Hepatocyte (in vitro differentiated cells): ENCODE measurements around the gene ABCA9. TPM values are rescaled to one million over a fixed set of nuclear protein-coding genes. Genes with fewer than 3 reads are reported as not detected.
"Not testable (repeated sequence)": the region's sequence is repeated elsewhere in the genome, so short reads cannot be mapped to it uniquely, and the experiment has no call there.

Experiments
- DNase-seq: peaks from one replicate; pipeline ENCODE4 v3.0.0-alpha.2; 2016; ENCODE audit warnings: low spot score
- H2AFZ ChIP-seq: fragments of 200-600 bp; sonication (generic); 2 replicates; pipeline ENCODE4 v1.6.0; 2016; ENCODE audit warnings: antibody characterized with exemption, mild to moderate bottlenecking
- H3K27ac ChIP-seq: fragments of 200-600 bp; sonication (generic); 2 replicates; pipeline ENCODE4 v1.5.1; 2016; ENCODE audit warnings: mild to moderate bottlenecking
- H3K27me3 ChIP-seq: fragments of 200-600 bp; sonication (generic); 2 replicates; pipeline ENCODE4 v1.6.1; 2016
- H3K36me3 ChIP-seq: fragments of 200-600 bp; sonication (generic); replicated peaks from 2 replicates; pipeline ENCODE4 v1.5.1; 2016; ENCODE audit warnings: low read depth; ENCODE audit not compliant: insufficient read depth
- H3K4me1 ChIP-seq: fragments of 200-600 bp; sonication (generic); 2 replicates; pipeline ENCODE4 v1.5.1; 2016; ENCODE audit warnings: mild to moderate bottlenecking, moderate library complexity; ENCODE audit not compliant: insufficient read depth
- H3K4me2 ChIP-seq: fragments of 200-600 bp; sonication (generic); 2 replicates; pipeline ENCODE4 v1.6.0; 2016
- H3K4me3 ChIP-seq: fragments of 200-600 bp; sonication (generic); 2 replicates; pipeline ENCODE4 v1.5.1; 2016; ENCODE audit warnings: mild to moderate bottlenecking
- H3K79me2 ChIP-seq: fragments of 200-600 bp; sonication (generic); 2 replicates; pipeline ENCODE4 v1.6.0; 2017; ENCODE audit warnings: mild to moderate bottlenecking
- H3K9me2 ChIP-seq: fragments of 200-600 bp; sonication (generic); replicated peaks from 2 replicates; pipeline ENCODE4 v1.6.0; 2017; ENCODE audit warnings: mild to moderate bottlenecking; ENCODE audit not compliant: insufficient read depth
- H3K9me3 ChIP-seq: fragments of 200-600 bp; sonication (generic); 2 replicates; pipeline ENCODE4 v1.5.1; 2016; ENCODE audit warnings: low read depth, mild to moderate bottlenecking
- H4K20me1 ChIP-seq: fragments of 200-600 bp; sonication (generic); 2 replicates; pipeline ENCODE4 v1.6.0; 2016; ENCODE audit warnings: mild to moderate bottlenecking; ENCODE audit not compliant: insufficient read depth, poor library complexity, severe bottlenecking
- CTCF ChIP-seq: fragments of 200-600 bp; sonication (generic); IDR thresholded peaks from 2 replicates; pipeline ENCODE4 v1.5.1; 2016; ENCODE audit warnings: antibody characterized with exemption, mild to moderate bottlenecking; ENCODE audit not compliant: poor library complexity
- EZH2 ChIP-seq: fragments of 200-600 bp; sonication (generic); IDR thresholded peaks from 2 replicates; pipeline ENCODE4 v1.6.1; 2016; ENCODE audit warnings: antibody characterized with exemption, mild to moderate bottlenecking, borderline replicate concordance
- EZH2phosphoT487 ChIP-seq: fragments of 200-600 bp; sonication (generic); IDR thresholded peaks from one replicate; pipeline ENCODE4 v1.6.1; 2018; ENCODE audit warnings: antibody characterized with exemption, mild to moderate bottlenecking, low read depth, moderate library complexity; ENCODE audit not compliant: unreplicated experiment, severe bottlenecking
- WGBS: methylation state at CpG from one replicate; pipeline ENCODE4 v1.1.6; 2016; ENCODE audit warnings: low lambda C conversion rate; ENCODE audit errors: missing lambda C conversion rate; 5-methylcytosine and 5-hydroxymethylcytosine counted together
- polyA plus RNA-seq: library from polyadenylated mRNA; unstranded; fragments of >200 nt; fragmentation: Nextera tagmentation; extraction: Ambion mirVana; gene quantifications from 2 replicates; pipeline ENCODE4 v1.2.1, GENCODE V29; 2016
- total RNA-seq: library from RNA; depleted of rRNA; stranded (reverse); fragments of >200 nt; gene quantifications from 2 replicates; pipeline ENCODE4 v1.2.3, GENCODE V29; 2014

ABCA9 gene
- total and polyA plus RNA-seq, 2 experiments from 2014 or later, result 0.34 to 0.60 TPM

- no peaks in the 10 kb centered on the region for H3K79me2 ChIP-seq
- H3K27me3 ChIP-seq, result no peaks in the 10 kb centered on the region
- H3K4me3 ChIP-seq, result no peak overlapping the region
- H3K9me2 ChIP-seq, result no peaks in the 10 kb centered on the region
- TF ChIP-seq EZH2, result no peak
- no peak for TF ChIP-seq CTCF
- TF ChIP-seq EZH2phosphoT487, result no peak
- DNase-seq, result no peak
- H2AFZ ChIP-seq, result no peak overlapping the region
- no peaks in the 10 kb centered on the region for H3K9me3 ChIP-seq
- no peaks in the 10 kb centered on the region for H4K20me1 ChIP-seq
- H3K4me2 ChIP-seq, result no peak overlapping the region
- WGBS, result 90% methylated on average over 5 of the region's 5 CpGs
- no peaks in the 10 kb centered on the region for H3K36me3 ChIP-seq
- no peaks in the 10 kb centered on the region for H3K4me1 ChIP-seq
- H3K27ac ChIP-seq, result no peak overlapping the region
Observed at GRCh38 chr17:68969101-68969500, 91.6 kb downstream of the ABCA9 start.

GRCh38 chr17:68963958-68964357 is 96.8 kb downstream of the ABCA9 start:
- TF ChIP-seq EZH2phosphoT487, result no peak
- no peak for TF ChIP-seq CTCF
- TF ChIP-seq EZH2, result no peak
- H3K27ac ChIP-seq, result no peak overlapping the region
- H3K4me1 ChIP-seq, result no peaks in the 10 kb centered on the region
- no peaks in the 10 kb centered on the region for H3K9me2 ChIP-seq
- no peak overlapping the region for H3K4me2 ChIP-seq
- no peak overlapping the region for H3K4me3 ChIP-seq
- DNase-seq, result no peak
- no peaks in the 10 kb centered on the region for H3K79me2 ChIP-seq
- H2AFZ ChIP-seq, result no peak overlapping the region
- no peaks in the 10 kb centered on the region for H3K27me3 ChIP-seq
- no peaks in the 10 kb centered on the region for H4K20me1 ChIP-seq
- H3K36me3 ChIP-seq, result no peaks in the 10 kb centered on the region
- WGBS, result 82% methylated on average over 4 of the region's 4 CpGs
- no peaks in the 10 kb centered on the region for H3K9me3 ChIP-seq

- no peak overlapping the region for H3K4me2 ChIP-seq
- 76% methylated on average over 9 of the region's 9 CpGs for WGBS
- no peak for DNase-seq
Observed at GRCh38 chr17:68961214-68961882, 99.4 kb downstream of the ABCA9 start.

GRCh38 chr17:68959117-68959516 is 101.6 kb downstream of the ABCA9 start:
- not testable (repeated sequence) for H3K27me3 ChIP-seq, H3K4me2 ChIP-seq, H3K4me1 ChIP-seq, H4K20me1 ChIP-seq, H3K79me2 ChIP-seq, H3K4me3 ChIP-seq, H2AFZ ChIP-seq, H3K36me3 ChIP-seq, DNase-seq, H3K9me3 ChIP-seq, H3K9me2 ChIP-seq, H3K27ac ChIP-seq
- WGBS, result 94% methylated on average over 2 of the region's 2 CpGs

More at GRCh38 chr17:68961214-68961882, 99.4 kb downstream of the ABCA9 start:
- Histone ChIP-seq H3K79me2 (no peaks in the 10 kb centered on the region), H3K9me2 (no peaks in the 10 kb centered on the region), H3K27ac (no peak overlapping the region), H3K36me3 (no peaks in the 10 kb centered on the region), H3K4me3 (no peak overlapping the region), H3K27me3 (no peaks in the 10 kb centered on the region), H4K20me1 (no peaks in the 10 kb centered on the region), H2AFZ (no peak overlapping the region), H3K9me3 (no peaks in the 10 kb centered on the region), H3K4me1 (no peaks in the 10 kb centered on the region)
- TF ChIP-seq EZH2, result no peak
- no peak for TF ChIP-seq CTCF
- TF ChIP-seq EZH2phosphoT487, result no peak
